ENCODE data around the gene TP53INP2. TPM values are rescaled to one million over a fixed set of nuclear protein-coding genes. Genes with fewer than 3 reads are reported as not detected.

Gene TP53INP2
- total and polyA plus RNA-seq, 11 donors, result 54.6 to 176 (median 93.7) TPM

GRCh38 chr20:34676642-34677373, 27.3 kb upstream of the TP53INP2 start, which contains the start of gene PIGU:
Gene PIGU (minus strand): TSS chr20:34677092. CDS start chr20:34677085, 7 bp downstream.
- peak in 1 of 2 donors; percentile 51 for TF ChIP-seq POLR2A (IDR thresholded peaks at IDR 0.05)
- TF ChIP-seq, protein P1, sequence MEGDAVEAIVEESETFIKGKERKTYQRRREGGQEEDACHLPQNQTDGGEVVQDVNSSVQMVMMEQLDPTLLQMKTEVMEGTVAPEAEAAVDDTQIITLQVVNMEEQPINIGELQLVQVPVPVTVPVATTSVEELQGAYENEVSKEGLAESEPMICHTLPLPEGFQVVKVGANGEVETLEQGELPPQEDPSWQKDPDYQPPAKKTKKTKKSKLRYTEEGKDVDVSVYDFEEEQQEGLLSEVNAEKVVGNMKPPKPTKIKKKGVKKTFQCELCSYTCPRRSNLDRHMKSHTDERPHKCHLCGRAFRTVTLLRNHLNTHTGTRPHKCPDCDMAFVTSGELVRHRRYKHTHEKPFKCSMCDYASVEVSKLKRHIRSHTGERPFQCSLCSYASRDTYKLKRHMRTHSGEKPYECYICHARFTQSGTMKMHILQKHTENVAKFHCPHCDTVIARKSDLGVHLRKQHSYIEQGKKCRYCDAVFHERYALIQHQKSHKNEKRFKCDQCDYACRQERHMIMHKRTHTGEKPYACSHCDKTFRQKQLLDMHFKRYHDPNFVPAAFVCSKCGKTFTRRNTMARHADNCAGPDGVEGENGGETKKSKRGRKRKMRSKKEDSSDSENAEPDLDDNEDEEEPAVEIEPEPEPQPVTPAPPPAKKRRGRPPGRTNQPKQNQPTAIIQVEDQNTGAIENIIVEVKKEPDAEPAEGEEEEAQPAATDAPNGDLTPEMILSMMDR (IDR thresholded peaks at IDR 0.05), result peak in 9 of 12 donors; percentile 14 to 52 (median 27)
- Histone ChIP-seq H3K9me3 (no peaks in the 10 kb centered on the region), H3K36me3 (no peaks in the 10 kb centered on the region), H3K27me3 (no peaks in the 10 kb centered on the region), H3K4me3 (peak within 1 kb of the TSS; percentile 50 to 95 (median 79)), H3K27ac (peak within 1 kb of the TSS; percentile 23 to 88 (median 76)), H3K4me1 (peaks cover 0 to 20% (median 9%) of the 10 kb centered on the region in 12 donors)
- peak; percentile 96 to 97 (median 97) for DNase-seq
- 0 to 1% (median 1%) methylated on average over 40 to 64 of the region's 64 CpGs for WGBS, 4 donors
- peak; percentile 98 to 100 (median 100) for ATAC-seq
- intact Hi-C loops (cut with DNase I), result loop anchor here in 4 of 10 donors (1.0 to 2.0 kb wide), 3 partner anchors 27 to 32 kb away; partner anchors contain the start of gene TP53INP2 (in 3 of the 4)

DNA sequence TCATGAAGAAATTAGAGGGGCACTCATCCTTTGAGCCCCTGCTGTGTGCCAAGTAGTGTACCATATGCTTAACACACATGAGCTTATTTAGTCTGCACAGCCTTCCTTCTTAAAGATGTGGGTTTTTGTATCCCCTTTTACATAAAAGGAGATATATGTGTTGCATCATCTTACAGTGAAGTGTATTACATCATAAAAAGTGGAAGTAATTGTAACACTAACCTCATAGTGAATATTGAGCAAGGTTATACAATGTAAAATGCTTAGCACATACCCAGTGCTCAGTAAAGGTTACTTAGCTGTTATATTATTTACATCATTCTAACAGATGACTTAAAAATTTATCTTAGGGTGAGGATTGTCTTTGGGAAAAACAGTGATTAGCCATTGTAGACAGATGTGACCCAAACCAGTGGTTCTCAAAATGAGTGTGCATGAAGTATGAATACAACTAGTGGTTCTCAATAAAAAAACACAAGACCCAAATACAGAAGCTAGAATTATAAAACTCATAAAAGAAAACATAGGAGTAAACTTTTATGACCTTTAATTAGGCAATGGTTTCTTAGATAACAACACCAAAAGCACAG, 23.5 kb upstream of the TP53INP2 start:
- no peak for DNase-seq
- no peak overlapping the region for H3K27ac ChIP-seq
- no peaks in the 10 kb centered on the region for H3K36me3 ChIP-seq
- intact Hi-C loops (cut with DNase I), result no loop called here
- ATAC-seq, result no peak
- H3K27me3 ChIP-seq, result no peaks in the 10 kb centered on the region
- H3K4me3 ChIP-seq, result no peak overlapping the region
- TF ChIP-seq POLR2A (IDR thresholded peaks at IDR 0.05), result no peak
- TF ChIP-seq, protein P1 (IDR thresholded peaks at IDR 0.05), result no peak
- H3K9me3 ChIP-seq, result no peaks in the 10 kb centered on the region
- peaks cover 0 to 15% (median 7%) of the 10 kb centered on the region in 12 donors for H3K4me1 ChIP-seq

DNA sequence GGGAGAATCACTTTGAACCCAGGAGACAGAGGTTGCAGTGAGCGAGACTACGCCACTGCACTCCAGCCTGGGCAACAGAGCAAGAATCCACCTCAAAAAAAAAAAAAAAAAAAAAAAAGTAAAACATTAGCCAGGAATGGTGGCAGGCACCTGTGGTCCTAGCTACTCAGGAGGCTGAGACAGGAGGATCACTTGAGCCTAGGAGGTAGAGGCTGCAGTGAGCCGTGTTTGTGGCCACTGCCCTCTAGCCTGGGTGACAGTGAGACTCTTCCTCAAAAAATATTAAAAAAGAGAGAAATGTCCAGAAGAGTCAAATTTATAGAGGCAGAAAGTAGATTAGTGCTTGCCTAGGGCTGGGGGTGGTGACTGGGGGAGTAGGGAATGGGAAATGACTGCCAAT, 20.5 kb upstream of the TP53INP2 start:
- Histone ChIP-seq H3K4me3 (no peak overlapping the region), H3K27ac (no peak overlapping the region), H3K9me3 (no peaks in the 10 kb centered on the region), H3K27me3 (no peaks in the 10 kb centered on the region), H3K36me3 (no peaks in the 10 kb centered on the region), H3K4me1 (no peaks in the 10 kb centered on the region)
- TF ChIP-seq, protein P1 (IDR thresholded peaks at IDR 0.05), result no peak
- TF ChIP-seq POLR2A (IDR thresholded peaks at IDR 0.05), result no peak
- intact Hi-C loops (cut with DNase I), result no loop called here
- DNase-seq (no peak), ATAC-seq (no peak)
- WGBS, 4 donors, result 91 to 98% (median 96%) methylated on average over 3 of the region's 3 CpGs

DNA sequence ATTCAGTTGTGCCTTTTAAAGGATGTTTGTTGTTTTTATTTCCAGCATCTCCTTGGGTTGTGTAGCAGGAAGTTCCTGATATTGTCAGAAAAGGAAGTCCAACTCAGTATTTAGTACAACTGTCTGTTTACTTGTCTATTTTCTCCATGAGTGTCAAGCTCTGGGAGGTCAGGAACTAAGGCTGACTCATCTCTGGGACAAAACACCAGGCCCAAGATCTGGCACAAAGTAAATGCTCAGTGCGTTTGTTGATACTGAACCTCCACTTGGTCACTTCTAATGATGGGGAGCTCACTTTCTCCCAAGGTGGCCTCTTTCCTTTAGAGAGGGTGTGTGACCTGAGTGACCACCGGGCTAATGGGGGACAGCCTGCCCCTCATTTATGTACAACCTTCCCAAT, 14.7 kb upstream of the TP53INP2 start:
- peaks cover 0 to 8% (median 0%) of the 10 kb centered on the region in 12 donors for H3K4me1 ChIP-seq
- H3K27ac ChIP-seq, result peak overlapping the region in 2 of 12 donors; percentile 14 to 37
- WGBS, 4 donors, result 58 to 81% (median 70%) methylated on average over 2 of the region's 2 CpGs
- H3K27me3 ChIP-seq, result no peaks in the 10 kb centered on the region
- DNase-seq (no peak), ATAC-seq (peak in 2 of 4 donors; percentile 46 to 48)
- intact Hi-C loops (cut with DNase I), result no loop called here
- no peak overlapping the region for H3K4me3 ChIP-seq
- TF ChIP-seq, protein P1 (IDR thresholded peaks at IDR 0.05), result no peak
- no peak for TF ChIP-seq POLR2A (IDR thresholded peaks at IDR 0.05)
- H3K36me3 ChIP-seq, result no peaks in the 10 kb centered on the region
- no peaks in the 10 kb centered on the region for H3K9me3 ChIP-seq
